Activated CD4-positive, alpha-beta memory T cell treated with anti-CD3 and anti-CD28 coated beads for 36 hours (primary cell): Measurements from ENCODE around the gene ARHGEF10L. TPM values are rescaled to one million over a fixed set of nuclear protein-coding genes. Genes with fewer than 3 reads are reported as not detected.

ENCODE experiments used
- CTCF ChIA-PET: fragments of 350-600 bp; sonication (Branson Sonifier 250); formaldehyde crosslinking; loops from one replicate; lab custom pipeline; 2021; ENCODE audit warnings: antibody characterized with exemption, inconsistent platforms; lab: Charles Lee
- POLR2A ChIA-PET: fragments of 350-600 bp; sonication (Branson Sonifier 250); formaldehyde crosslinking; loops from one replicate; lab custom pipeline; 2021; ENCODE audit warnings: antibody characterized with exemption; lab: Charles Lee
- DNase-seq: peaks from one replicate; pipeline ENCODE4 v3.0.0-alpha.2; 2020
- H3K27ac Mint-ChIP-seq: one replicate; pipeline ENCODE4 v1.8.0; 2021; ENCODE audit warnings: mixed read lengths
- H3K27me3 Mint-ChIP-seq: one replicate; pipeline ENCODE4 v1.8.0; 2021; ENCODE audit warnings: mixed read lengths
- H3K36me3 Mint-ChIP-seq: one replicate; pipeline ENCODE4 v1.8.0; 2021; ENCODE audit warnings: mixed read lengths
- H3K4me1 Mint-ChIP-seq: one replicate; pipeline ENCODE4 v1.8.0; 2021; ENCODE audit warnings: low read depth, mixed read lengths
- H3K4me3 Mint-ChIP-seq: one replicate; pipeline ENCODE4 v1.8.0; 2021; ENCODE audit warnings: mild to moderate bottlenecking, mixed read lengths
- H3K9me3 Mint-ChIP-seq: one replicate; pipeline ENCODE4 v1.8.0; 2021; ENCODE audit warnings: mixed read lengths
- intact Hi-C: fragments of 100-400 bp; cut with micrococcal nuclease; formaldehyde crosslinking; loops from one replicate; pipeline ENCODE4 v1.15.1; 2023
- total RNA-seq, 2 experiments: library from RNA; stranded (reverse); gene quantifications; one replicate each; pipeline ENCODE4 v1.2.3, GENCODE V29; 2021

Gene ARHGEF10L
- total RNA-seq, 2 experiments from 2014 or later: not detected

DNA sequence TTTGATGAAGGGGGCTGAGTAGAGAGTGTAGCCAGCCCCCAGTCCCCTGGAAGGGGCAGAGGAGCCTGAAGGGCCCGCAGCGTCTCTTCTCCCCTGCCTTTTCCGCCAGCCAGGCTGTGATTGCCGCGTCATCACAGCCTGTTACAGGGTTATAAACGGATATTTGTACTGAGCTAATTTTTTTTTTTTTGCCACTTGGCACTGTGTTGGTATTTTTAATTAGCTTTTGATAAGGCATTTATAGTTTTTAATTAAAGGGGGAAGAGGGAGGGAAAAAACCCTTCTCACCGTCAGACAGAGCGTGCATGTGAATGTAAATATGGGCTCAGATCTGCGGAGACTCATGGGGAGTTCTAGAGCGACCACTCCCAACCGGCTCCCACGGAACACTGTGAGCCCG lies 117.9 kb downstream of the ARHGEF10L start:
- Mint-ChIP-seq H3K27ac (no peak overlapping the region), H3K4me3 (no peak overlapping the region), H3K4me1 (no peaks in the 10 kb centered on the region), H3K36me3 (no peaks in the 10 kb centered on the region), H3K27me3 (peaks cover 2% of the 10 kb centered on the region), H3K9me3 (no peaks in the 10 kb centered on the region)
- DNase-seq: no peak
- intact Hi-C loops: no loop called here
- CTCF ChIA-PET: no interaction called here
- POLR2A ChIA-PET: no interaction called here

DNA sequence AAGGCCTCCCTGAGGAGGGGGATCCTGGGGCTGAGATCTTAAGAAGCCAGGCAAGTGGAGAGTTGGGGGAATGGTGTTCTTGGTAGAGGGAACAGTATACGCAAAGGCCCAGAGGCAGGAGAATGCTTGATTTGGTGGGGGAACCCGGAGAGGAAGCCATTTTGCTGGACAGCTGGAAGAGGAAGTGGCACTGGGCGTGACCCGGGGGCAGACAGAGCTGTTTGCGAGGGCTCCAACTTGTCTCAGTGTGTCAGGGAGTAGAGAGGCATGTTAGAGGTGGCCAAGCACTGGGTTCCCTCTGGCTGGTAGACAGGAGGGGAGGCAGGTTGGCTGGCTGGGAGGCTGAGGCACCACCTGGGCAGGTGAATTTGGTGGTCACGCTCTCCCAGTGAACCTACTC lies 119.3 kb downstream of the ARHGEF10L start:
- DNase-seq: no peak
- Mint-ChIP-seq H3K27me3 (peaks cover 2% of the 10 kb centered on the region), H3K4me1 (no peaks in the 10 kb centered on the region), H3K4me3 (no peak overlapping the region), H3K9me3 (no peaks in the 10 kb centered on the region), H3K27ac (no peak overlapping the region), H3K36me3 (no peaks in the 10 kb centered on the region)
- intact Hi-C loops: no loop called here
- POLR2A ChIA-PET: no interaction called here
- CTCF ChIA-PET: no interaction called here

DNA sequence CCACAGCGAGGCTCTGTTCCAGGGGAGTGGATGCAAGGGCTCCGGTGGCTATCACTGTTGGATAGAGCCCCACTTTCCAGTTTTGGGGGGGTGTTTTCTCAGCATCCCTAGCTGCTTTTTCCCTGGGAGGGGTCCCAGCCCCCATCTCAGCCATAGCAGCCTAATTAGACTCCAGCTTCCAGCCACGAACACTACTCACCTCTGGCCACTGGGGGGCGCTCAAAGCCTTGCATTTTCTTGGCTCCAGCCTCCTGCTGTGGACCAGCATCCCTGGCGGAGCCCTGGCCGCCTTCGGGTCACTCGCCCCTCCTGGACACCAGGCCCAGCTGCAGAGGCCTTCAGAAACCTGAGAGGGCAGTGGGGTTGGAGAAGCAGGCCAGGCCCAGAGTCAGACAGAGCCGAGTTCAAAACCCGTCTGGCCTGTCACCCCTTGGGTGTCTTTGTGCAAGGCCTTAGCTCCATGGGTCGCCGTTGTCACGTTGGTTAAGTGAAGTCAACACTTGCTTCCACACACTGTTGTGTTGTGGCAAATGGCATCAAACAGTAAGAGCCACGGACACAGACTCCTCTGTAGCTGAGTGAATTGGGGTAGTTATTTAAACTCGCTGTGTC lies 122.2 kb downstream of the ARHGEF10L start:
- intact Hi-C loops: no loop called here

DNA sequence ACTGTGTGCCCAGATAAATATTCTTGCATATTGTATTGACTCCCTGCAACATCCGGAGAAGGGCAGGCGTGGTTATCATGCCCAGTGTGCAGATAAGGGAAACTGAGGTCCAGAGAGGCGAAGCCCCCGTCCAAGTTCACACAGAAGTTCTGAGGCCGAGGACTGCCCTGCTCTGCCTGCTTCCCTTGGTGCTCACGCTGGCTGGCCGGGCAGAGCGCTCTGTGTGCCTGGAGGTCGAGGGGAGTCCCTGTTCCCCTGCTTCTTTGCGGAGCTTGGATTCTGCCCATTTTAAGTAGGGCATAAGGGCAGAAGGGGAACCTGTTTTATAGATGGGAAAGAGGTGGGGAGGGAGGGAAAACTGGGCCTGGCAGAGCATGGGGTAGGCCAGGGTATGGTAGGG lies 122.8 kb downstream of the ARHGEF10L start:
- ChIA-PET POLR2A (no interaction called here), CTCF (interaction anchor here (0.6 to 1.9 kb wide), 12 partner anchors 22 to 920 kb away, joined by 3 to 19 read pairs (median 4); no protein-coding TSS in a partner anchor)
- no peaks in the 10 kb centered on the region for H3K36me3 Mint-ChIP-seq
- H3K27ac Mint-ChIP-seq: no peak overlapping the region
- no peaks in the 10 kb centered on the region for H3K4me1 Mint-ChIP-seq
- H3K9me3 Mint-ChIP-seq: no peaks in the 10 kb centered on the region
- H3K27me3 Mint-ChIP-seq: no peaks in the 10 kb centered on the region
- intact Hi-C loops: no loop called here
- no peak for DNase-seq
- no peak overlapping the region for H3K4me3 Mint-ChIP-seq

More for the DNA sequence above, 122.2 kb downstream of the ARHGEF10L start:
- H3K9me3 Mint-ChIP-seq: no peaks in the 10 kb centered on the region
- no peak overlapping the region for H3K27ac Mint-ChIP-seq
- no peaks in the 10 kb centered on the region for H3K36me3 Mint-ChIP-seq
- POLR2A ChIA-PET: no interaction called here
- peak; percentile 70 for DNase-seq
- H3K4me3 Mint-ChIP-seq: no peak overlapping the region
- CTCF ChIA-PET: interaction anchor here (0.6 to 1.9 kb wide), 24 partner anchors 12 to 920 kb away, joined by 3 to 19 read pairs (median 3); no protein-coding TSS in a partner anchor
- H3K27me3 Mint-ChIP-seq: no peaks in the 10 kb centered on the region
- no peaks in the 10 kb centered on the region for H3K4me1 Mint-ChIP-seq

DNA sequence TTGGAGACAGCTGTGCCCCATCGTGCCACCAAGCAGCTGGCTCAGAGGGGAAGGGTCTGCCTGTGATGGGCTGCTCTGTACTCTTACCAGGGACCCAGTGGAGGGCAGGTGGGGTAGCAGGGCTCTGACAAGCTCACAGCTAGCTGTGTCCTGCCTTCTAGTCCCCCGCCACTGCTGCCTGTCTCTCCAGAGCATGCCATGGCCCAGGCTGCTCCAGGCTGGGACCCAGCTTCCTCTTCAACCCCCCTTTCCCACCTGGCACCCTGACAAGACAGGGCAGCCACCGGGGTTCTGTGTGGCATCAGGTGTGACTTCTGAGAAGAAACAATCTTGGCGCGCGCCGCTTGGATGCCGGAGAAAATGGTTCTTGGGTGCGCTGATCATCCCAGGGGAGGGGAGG lies 123.3 kb downstream of the ARHGEF10L start:
- CTCF ChIA-PET: interaction anchor here (1.2 kb wide), 1 partner anchor 435 kb away, joined by 3 read pairs; no protein-coding TSS in a partner anchor
- Mint-ChIP-seq H3K36me3 (no peaks in the 10 kb centered on the region), H3K27ac (no peak overlapping the region), H3K9me3 (no peaks in the 10 kb centered on the region), H3K4me1 (no peaks in the 10 kb centered on the region), H3K4me3 (no peak overlapping the region), H3K27me3 (no peaks in the 10 kb centered on the region)
- no peak for DNase-seq
- POLR2A ChIA-PET: no interaction called here
- intact Hi-C loops: no loop called here

DNA sequence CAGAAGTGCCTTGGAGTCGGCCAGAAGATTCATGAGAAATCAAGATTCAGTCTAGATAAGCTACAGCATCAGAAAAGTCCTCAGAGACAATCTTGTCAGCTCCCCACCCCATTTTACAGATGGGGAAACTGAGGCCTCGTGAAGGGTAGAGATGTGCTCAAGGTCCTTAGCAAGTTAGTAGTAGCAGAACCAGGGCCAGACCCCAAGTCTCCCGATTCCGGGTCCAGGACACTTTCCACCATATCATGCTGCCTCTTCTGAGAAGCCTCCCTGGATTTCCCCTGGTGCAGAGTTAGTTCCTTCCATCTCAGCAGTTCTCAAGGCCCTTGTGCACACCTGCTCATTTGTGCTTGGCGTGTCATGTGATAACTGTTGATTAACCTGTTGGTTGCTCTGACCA lies 124.1 kb downstream of the ARHGEF10L start:
- POLR2A ChIA-PET: no interaction called here
- no peaks in the 10 kb centered on the region for H3K4me1 Mint-ChIP-seq
- intact Hi-C loops: no loop called here

DNA sequence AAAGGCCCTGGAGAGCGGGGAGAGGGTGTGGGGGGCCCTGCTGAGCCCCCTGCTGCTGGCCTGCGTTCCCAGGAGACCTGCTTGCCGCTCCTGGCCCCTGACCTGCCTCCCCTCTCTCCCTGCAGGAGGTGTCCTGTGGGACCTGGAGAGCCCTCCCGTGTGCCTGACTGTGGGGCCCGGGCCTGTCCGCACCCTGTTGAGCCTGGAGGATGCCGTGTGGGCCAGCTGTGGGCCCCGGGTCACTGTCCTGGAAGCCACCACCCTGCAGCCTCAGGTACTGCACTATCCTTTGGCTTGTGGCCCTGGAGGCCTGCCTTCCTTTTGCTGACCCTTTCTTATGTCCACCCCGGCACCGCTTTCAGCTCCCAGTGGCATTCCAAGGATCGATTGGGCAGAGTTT lies 124.8 kb downstream of the ARHGEF10L start:
- DNase-seq: no peak
- no peak overlapping the region for H3K4me3 Mint-ChIP-seq
- no peak overlapping the region for H3K27ac Mint-ChIP-seq
- CTCF ChIA-PET: no interaction called here
- no peaks in the 10 kb centered on the region for H3K27me3 Mint-ChIP-seq
- POLR2A ChIA-PET: no interaction called here
- H3K4me1 Mint-ChIP-seq: no peaks in the 10 kb centered on the region
- intact Hi-C loops: no loop called here
- H3K36me3 Mint-ChIP-seq: no peaks in the 10 kb centered on the region
- H3K9me3 Mint-ChIP-seq: no peaks in the 10 kb centered on the region

More for the DNA sequence above, 124.1 kb downstream of the ARHGEF10L start:
- Mint-ChIP-seq H3K36me3 (no peaks in the 10 kb centered on the region), H3K9me3 (no peaks in the 10 kb centered on the region), H3K27ac (no peak overlapping the region), H3K4me3 (no peak overlapping the region), H3K27me3 (no peaks in the 10 kb centered on the region)
- no peak for DNase-seq
- CTCF ChIA-PET: no interaction called here

DNA sequence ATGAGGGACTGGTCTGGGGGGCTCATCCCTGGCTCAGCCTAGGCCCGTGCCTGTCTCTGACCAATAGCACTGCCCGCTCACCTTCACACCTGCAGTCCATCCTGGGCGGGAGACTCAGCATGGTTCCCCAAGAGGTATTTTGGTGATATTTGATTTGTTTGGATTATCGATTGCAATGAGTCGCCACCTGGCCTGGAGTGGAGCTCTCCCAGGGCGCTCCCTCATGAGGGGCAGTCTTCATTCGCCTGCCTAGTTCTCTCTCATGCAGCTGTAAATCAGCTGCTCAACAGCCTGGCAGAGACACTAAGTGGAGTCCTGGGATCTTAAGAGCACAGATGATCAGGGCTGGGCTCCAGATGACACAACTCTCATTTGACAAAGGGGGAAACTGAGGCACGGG lies 125.6 kb downstream of the ARHGEF10L start:
- no peak for DNase-seq
- intact Hi-C loops: no loop called here
- POLR2A ChIA-PET: no interaction called here
- no peak overlapping the region for H3K27ac Mint-ChIP-seq
- CTCF ChIA-PET: interaction anchor here (1.0 kb wide), 1 partner anchor 11 kb away, joined by 3 read pairs; no protein-coding TSS in a partner anchor
- no peaks in the 10 kb centered on the region for H3K9me3 Mint-ChIP-seq
- no peak overlapping the region for H3K4me3 Mint-ChIP-seq
- no peaks in the 10 kb centered on the region for H3K4me1 Mint-ChIP-seq
- H3K27me3 Mint-ChIP-seq: no peaks in the 10 kb centered on the region
- H3K36me3 Mint-ChIP-seq: no peaks in the 10 kb centered on the region

DNA sequence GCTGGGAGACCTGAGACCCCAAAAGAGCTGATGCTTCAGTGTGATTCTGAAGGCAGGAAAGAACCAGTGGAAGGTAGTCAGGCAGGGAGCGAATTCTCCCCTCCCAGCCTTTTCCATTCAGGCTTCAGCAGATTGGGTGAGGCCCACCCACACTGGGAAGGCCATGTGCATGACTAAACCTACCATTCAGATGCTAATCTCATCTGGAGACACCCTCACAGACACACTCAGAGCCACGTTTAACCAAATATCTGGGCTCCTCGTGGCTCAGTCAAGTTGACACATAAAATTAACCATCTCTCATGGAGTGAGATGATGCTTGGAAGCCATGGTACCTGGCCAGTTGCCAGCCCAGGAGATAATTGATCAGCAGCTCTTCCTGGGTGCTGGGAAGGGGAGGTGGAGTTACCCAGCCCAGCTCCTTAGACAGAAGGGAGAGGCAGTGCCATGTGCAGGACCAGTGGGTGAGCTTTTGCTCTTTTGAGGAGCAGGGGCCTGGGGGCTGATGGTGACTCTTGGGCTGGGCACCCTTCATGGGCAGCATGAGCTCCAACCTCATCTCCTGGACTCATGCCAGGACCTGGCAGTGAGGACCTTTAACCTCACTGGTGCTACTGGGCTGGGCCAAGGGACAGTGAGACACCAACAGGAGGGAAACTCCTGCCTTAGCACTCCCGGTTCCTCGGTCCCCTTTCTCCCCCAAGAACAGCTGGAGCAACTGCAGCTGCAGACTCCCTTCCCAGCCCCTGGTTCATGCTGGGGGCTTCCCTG lies 126.6 kb downstream of the ARHGEF10L start:
- H3K27ac Mint-ChIP-seq: no peak overlapping the region
- POLR2A ChIA-PET: no interaction called here
- CTCF ChIA-PET: interaction anchor here (1.0 kb wide), 1 partner anchor 12 kb away, joined by 3 read pairs; no protein-coding TSS in a partner anchor
- DNase-seq: no peak
- H3K4me3 Mint-ChIP-seq: no peak overlapping the region
- no peaks in the 10 kb centered on the region for H3K4me1 Mint-ChIP-seq
- intact Hi-C loops: no loop called here
- no peaks in the 10 kb centered on the region for H3K36me3 Mint-ChIP-seq
- no peaks in the 10 kb centered on the region for H3K27me3 Mint-ChIP-seq
- no peaks in the 10 kb centered on the region for H3K9me3 Mint-ChIP-seq

DNA sequence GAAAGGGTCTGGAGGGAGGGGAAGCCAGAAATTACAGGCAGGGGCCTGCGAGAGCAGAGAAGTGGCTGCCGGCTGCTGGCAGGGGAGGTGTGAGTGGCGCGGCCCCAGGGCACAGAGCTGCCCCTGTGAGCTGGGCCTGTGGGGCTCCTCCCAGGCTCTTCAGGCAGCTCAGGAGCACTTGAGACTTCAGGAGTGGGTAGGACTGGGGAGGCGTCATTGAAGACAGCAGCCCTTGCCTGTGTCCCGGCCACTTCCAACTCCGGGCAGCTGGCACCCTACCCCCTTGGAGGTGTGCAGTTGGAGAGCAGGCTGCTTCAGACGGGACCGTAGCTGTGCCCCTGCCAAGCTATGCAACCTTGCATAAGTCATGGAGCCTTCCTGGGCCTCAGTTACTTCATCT lies 128.1 kb downstream of the ARHGEF10L start:
- no peak for DNase-seq
- H3K27me3 Mint-ChIP-seq: no peaks in the 10 kb centered on the region
- intact Hi-C loops: no loop called here

DNA sequence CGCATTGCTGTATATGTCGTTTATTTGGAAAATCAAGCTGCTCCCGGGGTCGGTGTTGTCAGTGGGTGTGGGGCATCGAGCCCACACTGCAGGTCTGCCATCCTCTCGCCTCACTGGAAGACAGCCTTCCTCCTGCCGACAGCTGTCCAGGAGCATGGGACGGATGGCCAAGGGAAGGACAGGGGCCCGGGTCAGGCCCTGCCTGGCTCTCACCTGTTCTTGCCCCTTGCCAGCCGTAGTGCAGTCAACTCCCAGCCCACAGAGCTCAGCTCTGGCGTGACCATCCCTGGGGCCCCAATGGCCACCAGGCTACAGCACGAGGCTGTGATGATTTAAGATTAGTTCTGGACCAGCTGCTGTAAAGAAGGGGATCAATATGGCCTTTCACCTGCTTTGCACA lies 128.7 kb downstream of the ARHGEF10L start:
- Mint-ChIP-seq H3K36me3 (no peaks in the 10 kb centered on the region), H3K27me3 (no peaks in the 10 kb centered on the region), H3K4me1 (no peaks in the 10 kb centered on the region), H3K9me3 (no peaks in the 10 kb centered on the region), H3K27ac (no peak overlapping the region), H3K4me3 (no peak overlapping the region)
- intact Hi-C loops: no loop called here
- DNase-seq: no peak
- POLR2A ChIA-PET: no interaction called here
- CTCF ChIA-PET: no interaction called here

More for the DNA sequence above, 128.1 kb downstream of the ARHGEF10L start:
- no peaks in the 10 kb centered on the region for H3K36me3 Mint-ChIP-seq
- no peaks in the 10 kb centered on the region for H3K9me3 Mint-ChIP-seq
- CTCF ChIA-PET: no interaction called here
- POLR2A ChIA-PET: no interaction called here
- no peaks in the 10 kb centered on the region for H3K4me1 Mint-ChIP-seq
- H3K4me3 Mint-ChIP-seq: no peak overlapping the region
- no peak overlapping the region for H3K27ac Mint-ChIP-seq

DNA sequence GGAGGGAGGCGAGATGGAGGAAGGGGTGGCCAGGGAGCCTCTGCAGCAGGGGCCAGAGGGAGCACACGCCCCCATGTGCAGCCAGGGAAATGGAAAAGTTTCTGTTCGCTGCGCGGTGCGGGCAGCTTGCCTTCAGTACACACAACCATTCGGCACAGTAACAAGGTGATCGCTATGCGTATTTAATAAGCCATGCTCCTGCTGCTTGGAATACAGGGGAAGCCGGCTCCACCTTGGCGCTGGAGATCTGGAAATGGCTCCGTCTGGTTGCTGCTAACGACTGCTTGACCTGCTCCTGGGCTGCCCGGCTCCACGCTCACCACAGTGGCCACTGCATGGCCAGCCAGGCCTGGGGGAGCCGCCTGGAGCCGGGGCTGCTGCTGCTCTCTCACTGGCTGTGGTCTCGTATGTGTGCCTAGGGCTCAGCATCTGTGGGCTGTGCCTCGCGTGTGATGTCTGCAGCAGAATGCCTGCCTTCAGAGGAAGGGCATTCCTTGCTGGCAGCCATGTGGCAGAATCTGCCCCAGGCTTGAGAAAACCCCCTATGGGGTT lies 129.2 kb downstream of the ARHGEF10L start:
- no peak for DNase-seq
- no peaks in the 10 kb centered on the region for H3K4me1 Mint-ChIP-seq
- H3K27me3 Mint-ChIP-seq: no peaks in the 10 kb centered on the region
- H3K27ac Mint-ChIP-seq: no peak overlapping the region
- no peaks in the 10 kb centered on the region for H3K36me3 Mint-ChIP-seq
- ChIA-PET POLR2A (no interaction called here), CTCF (no interaction called here)
- H3K9me3 Mint-ChIP-seq: no peaks in the 10 kb centered on the region
- intact Hi-C loops: no loop called here
- H3K4me3 Mint-ChIP-seq: no peak overlapping the region
